Measurements from ENCODE around the gene AHI1.

- TF ChIP-seq CTCF (IDR thresholded peaks at IDR 0.05) (no peak), EZH2 (IDR thresholded peaks at IDR 0.05; ENCODE audit: borderline replicate concordance, insufficient read depth, low read depth, low read length, poor library complexity, severe bottlenecking) (no peak)
Measured at GRCh38 chr6:135474362-135474761, 23.2 kb downstream of the AHI1 start.

Measured in B cell (primary cell).